ENCODE data around the gene ARID3A.

Gene ARID3A

GRCh38 chr19:1006711-1007398 lies 81.0 kb downstream of the ARID3A start:
- DNase-seq, result no peak

GRCh38 chr19:1007399-1008251 lies 81.8 kb downstream of the ARID3A start:
- no peak for DNase-seq

- no peak for DNase-seq
Observed at GRCh38 chr19:1008268-1009040, 82.6 kb downstream of the ARID3A start.

GRCh38 chr19:1009041-1009980 lies 83.5 kb downstream of the ARID3A start:
- no peak for DNase-seq

- DNase-seq, result no peak
Observed at GRCh38 chr19:1009981-1010538, 84.2 kb downstream of the ARID3A start.

GRCh38 chr19:1010586-1011510 lies 85.0 kb downstream of the ARID3A start:
- no peak for DNase-seq

GRCh38 chr19:1011831-1012333 lies 86.0 kb downstream of the ARID3A start:
- no peak for DNase-seq

GRCh38 chr19:1012334-1012733 lies 86.5 kb downstream of the ARID3A start:
- DNase-seq, result no peak

GRCh38 chr19:1013218-1013617 lies 87.4 kb downstream of the ARID3A start:
- DNase-seq, result no peak

- no peak for DNase-seq
Observed at GRCh38 chr19:1014161-1015060, 88.6 kb downstream of the ARID3A start.

- DNase-seq, result no peak
Observed at GRCh38 chr19:1015061-1015781, 89.4 kb downstream of the ARID3A start.

GRCh38 chr19:1015782-1016646 lies 90.2 kb downstream of the ARID3A start:
- no peak for DNase-seq

GRCh38 chr19:1016647-1017114 lies 90.8 kb downstream of the ARID3A start:
- no peak for DNase-seq

GRCh38 chr19:1017115-1017905 lies 91.5 kb downstream of the ARID3A start:
- no peak for DNase-seq

GRCh38 chr19:1017906-1018305 lies 92.1 kb downstream of the ARID3A start:
- DNase-seq, result no peak

GRCh38 chr19:1018393-1018792 lies 92.6 kb downstream of the ARID3A start:
- no peak for DNase-seq

Measured in CD4-positive, alpha-beta T cell treated with Interleukin-1 beta for 1 hour (primary cell).